Neural cell (in vitro differentiated cells): ENCODE results near the gene FCN1.

Experiments used
- EP300 ChIP-seq: fragments of 450-650 bp; conservative IDR thresholded peaks from 2 replicates; pipeline ENCODE4 v1.6.1; 2014; ENCODE audit warnings: antibody characterized with exemption, mild to moderate bottlenecking, moderate library complexity; ENCODE audit not compliant: poor library complexity, severe bottlenecking
- EZH2 ChIP-seq: fragments of 200-600, 300-800 bp; shearing (Covaris generic), sonication (generic); IDR thresholded peaks from 2 replicates; pipeline ENCODE4 v1.6.1; 2014; ENCODE audit warnings: antibody characterized with exemption, low read length, borderline replicate concordance, mild to moderate bottlenecking; ENCODE audit not compliant: insufficient read depth, poor library complexity, severe bottlenecking
- MXI1 ChIP-seq: fragments of 450-650 bp; conservative IDR thresholded peaks from 2 replicates; pipeline ENCODE4 v1.6.1; 2014; ENCODE audit warnings: antibody characterized with exemption, mild to moderate bottlenecking; ENCODE audit not compliant: poor library complexity, severe bottlenecking
- POLR2AphosphoS5 ChIP-seq: IDR thresholded peaks from 2 replicates; pipeline ENCODE4 v1.6.1; 2012
- RAD21 ChIP-seq: fragments of 450-650 bp; conservative IDR thresholded peaks from 2 replicates; pipeline ENCODE4 v1.6.1; 2014; ENCODE audit warnings: antibody characterized with exemption, mild to moderate bottlenecking, moderate library complexity
- SMC3 ChIP-seq: fragments of 450-650 bp; conservative IDR thresholded peaks from 2 replicates; pipeline ENCODE4 v1.6.1; 2014; ENCODE audit warnings: antibody characterized with exemption, mild to moderate bottlenecking, moderate library complexity; ENCODE audit not compliant: poor library complexity
- TAF1 ChIP-seq: IDR thresholded peaks from 2 replicates; pipeline ENCODE4 v1.6.1; 2012; ENCODE audit warnings: low read depth
- TF ChIP-seq, protein P1 (sequence below): fragments of 450-650 bp; IDR thresholded peaks from 2 replicates; pipeline ENCODE4 v1.5.1; 2014; ENCODE audit warnings: antibody characterized with exemption, mild to moderate bottlenecking, moderate library complexity; ENCODE audit not compliant: poor library complexity, severe bottlenecking
- TF ChIP-seq, protein P2 (sequence below): IDR thresholded peaks from 2 replicates; pipeline ENCODE4 v1.6.1; 2012; ENCODE audit warnings: borderline replicate concordance

DNA sequence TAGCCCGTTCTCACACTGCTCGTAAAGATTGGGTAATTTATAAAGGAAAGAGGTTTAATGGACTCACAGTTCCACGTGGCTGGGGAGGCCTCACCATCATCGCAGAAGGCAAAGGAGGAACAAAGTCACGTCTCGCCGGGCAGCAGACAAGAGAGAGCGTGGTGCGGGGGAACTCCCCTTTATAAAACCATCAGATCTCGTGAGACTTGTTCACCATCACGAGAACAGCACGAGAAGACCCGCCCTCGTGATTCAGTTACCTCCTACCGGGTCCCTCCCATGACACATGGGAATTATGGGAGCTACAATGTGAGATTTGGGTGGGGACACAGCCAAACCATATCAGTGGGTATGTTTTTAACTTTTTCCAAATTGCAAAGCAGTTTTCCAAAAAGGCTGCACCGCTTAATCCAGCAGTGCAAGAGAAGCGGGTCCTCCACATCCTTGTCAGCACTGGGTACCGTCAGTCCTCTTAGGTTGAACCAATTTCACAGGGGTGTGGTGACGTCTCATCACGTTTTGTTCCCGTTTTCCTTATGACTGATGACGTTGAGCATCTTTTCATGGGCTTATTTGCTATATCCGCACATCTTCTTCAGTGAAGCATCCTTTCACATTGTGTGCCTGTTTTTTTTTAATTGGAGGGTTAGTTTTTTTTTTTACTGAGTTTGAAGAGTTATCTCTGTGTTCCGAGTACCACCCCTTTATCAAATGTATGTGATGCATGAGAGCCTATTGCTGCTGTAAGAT lies 45.1 kb downstream of the FCN1 start:
- TF ChIP-seq, protein P1, sequence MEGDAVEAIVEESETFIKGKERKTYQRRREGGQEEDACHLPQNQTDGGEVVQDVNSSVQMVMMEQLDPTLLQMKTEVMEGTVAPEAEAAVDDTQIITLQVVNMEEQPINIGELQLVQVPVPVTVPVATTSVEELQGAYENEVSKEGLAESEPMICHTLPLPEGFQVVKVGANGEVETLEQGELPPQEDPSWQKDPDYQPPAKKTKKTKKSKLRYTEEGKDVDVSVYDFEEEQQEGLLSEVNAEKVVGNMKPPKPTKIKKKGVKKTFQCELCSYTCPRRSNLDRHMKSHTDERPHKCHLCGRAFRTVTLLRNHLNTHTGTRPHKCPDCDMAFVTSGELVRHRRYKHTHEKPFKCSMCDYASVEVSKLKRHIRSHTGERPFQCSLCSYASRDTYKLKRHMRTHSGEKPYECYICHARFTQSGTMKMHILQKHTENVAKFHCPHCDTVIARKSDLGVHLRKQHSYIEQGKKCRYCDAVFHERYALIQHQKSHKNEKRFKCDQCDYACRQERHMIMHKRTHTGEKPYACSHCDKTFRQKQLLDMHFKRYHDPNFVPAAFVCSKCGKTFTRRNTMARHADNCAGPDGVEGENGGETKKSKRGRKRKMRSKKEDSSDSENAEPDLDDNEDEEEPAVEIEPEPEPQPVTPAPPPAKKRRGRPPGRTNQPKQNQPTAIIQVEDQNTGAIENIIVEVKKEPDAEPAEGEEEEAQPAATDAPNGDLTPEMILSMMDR, result no peak
- TF ChIP-seq SMC3 (no peak), EP300 (no peak), POLR2AphosphoS5 (no peak), TAF1 (no peak), MXI1 (no peak), EZH2 (no peak), RAD21 (no peak)
- TF ChIP-seq, protein P2, sequence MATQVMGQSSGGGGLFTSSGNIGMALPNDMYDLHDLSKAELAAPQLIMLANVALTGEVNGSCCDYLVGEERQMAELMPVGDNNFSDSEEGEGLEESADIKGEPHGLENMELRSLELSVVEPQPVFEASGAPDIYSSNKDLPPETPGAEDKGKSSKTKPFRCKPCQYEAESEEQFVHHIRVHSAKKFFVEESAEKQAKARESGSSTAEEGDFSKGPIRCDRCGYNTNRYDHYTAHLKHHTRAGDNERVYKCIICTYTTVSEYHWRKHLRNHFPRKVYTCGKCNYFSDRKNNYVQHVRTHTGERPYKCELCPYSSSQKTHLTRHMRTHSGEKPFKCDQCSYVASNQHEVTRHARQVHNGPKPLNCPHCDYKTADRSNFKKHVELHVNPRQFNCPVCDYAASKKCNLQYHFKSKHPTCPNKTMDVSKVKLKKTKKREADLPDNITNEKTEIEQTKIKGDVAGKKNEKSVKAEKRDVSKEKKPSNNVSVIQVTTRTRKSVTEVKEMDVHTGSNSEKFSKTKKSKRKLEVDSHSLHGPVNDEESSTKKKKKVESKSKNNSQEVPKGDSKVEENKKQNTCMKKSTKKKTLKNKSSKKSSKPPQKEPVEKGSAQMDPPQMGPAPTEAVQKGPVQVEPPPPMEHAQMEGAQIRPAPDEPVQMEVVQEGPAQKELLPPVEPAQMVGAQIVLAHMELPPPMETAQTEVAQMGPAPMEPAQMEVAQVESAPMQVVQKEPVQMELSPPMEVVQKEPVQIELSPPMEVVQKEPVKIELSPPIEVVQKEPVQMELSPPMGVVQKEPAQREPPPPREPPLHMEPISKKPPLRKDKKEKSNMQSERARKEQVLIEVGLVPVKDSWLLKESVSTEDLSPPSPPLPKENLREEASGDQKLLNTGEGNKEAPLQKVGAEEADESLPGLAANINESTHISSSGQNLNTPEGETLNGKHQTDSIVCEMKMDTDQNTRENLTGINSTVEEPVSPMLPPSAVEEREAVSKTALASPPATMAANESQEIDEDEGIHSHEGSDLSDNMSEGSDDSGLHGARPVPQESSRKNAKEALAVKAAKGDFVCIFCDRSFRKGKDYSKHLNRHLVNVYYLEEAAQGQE, result no peak
